ENCODE results near the gene GARRE1. TPM values are rescaled to one million over a fixed set of nuclear protein-coding genes. Genes with fewer than 3 reads are reported as not detected.
A peak's percentile ranks its signal among the peaks of the same experiment; 100 is the strongest.

GARRE1 gene
- total and polyA plus RNA-seq, 2 donors (not counting 3 experiments of a cell fraction or from before 2014, with no cell fraction given) = 39.2 to 46.8 TPM

DNA sequence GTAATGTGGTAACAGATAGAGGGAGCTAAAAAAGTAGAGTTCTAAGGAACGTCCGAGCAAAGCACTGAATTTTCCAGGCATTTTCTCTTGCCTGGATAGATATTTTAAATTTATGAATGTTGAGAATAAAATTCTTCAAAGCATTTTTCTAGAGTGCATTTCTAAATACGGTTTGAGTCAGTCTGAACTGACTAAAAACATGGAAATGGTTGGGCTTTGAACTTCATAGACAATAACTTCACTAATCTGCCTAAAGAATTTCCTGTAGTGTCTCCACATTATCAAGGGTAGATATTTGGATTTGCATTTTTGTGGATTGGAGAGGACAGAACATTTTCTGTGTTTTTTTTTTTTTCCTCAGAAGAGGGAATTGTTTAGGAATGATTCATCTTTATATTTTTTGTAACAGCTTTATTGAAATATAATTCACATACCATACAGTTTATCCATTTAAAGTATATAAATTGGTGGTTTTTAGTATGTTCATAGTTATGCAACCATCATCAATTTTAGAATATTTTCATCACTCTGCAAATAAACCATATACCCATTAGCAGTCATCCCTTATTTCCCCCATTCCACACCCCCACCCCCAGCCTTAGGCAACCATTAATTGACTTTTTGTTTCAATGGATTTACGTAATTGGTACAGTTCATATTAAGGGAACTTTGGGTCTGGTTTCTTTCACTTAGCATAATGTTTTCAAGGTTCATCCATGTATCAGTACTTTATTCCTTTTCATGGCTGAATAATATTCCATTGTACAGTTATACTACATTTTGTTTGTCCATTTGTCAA, 20.7 kb downstream of the GARRE1 start:
- Histone ChIP-seq H3K36me3 (ENCODE audit: control insufficient read depth in 2 of 2, extremely low read depth in 1 of 2, insufficient read depth in 2 of 2, low read length in 2 of 2) (peaks cover 2% of the 10 kb centered on the region in 2 experiments), H3K4me2 (ENCODE audit: insufficient read depth, low read length) (peak overlapping the region; percentile 74), H3K9me3 (replicated peaks; ENCODE audit: control insufficient read depth, insufficient read depth, low read length) (no peaks in the 10 kb centered on the region), H3K4me3 (replicated peaks in 1 of 3; ENCODE audit: insufficient read depth in 1 of 3, low read depth in 1 of 3, low read length in 3 of 3) (no peak overlapping the region), H4K20me1 (replicated peaks; ENCODE audit: control insufficient read depth, extremely low read depth, insufficient read depth, low read length) (no peaks in the 10 kb centered on the region), H3K9ac (replicated peaks; ENCODE audit: extremely low read depth, insufficient read depth, low read length) (peak overlapping the region; percentile 44), H3K9me1 (replicated peaks; ENCODE audit: control insufficient read depth, extremely low read depth, insufficient read depth, low read length) (no peaks in the 10 kb centered on the region), H3K27ac (ENCODE audit: insufficient read depth, low read depth, low read length) (peak overlapping the region; percentile 93), H3K27me3 (ENCODE audit: control insufficient read depth in 2 of 2, insufficient read depth in 2 of 2, low read length in 2 of 2) (no peaks in the 10 kb centered on the region), H2AFZ (ENCODE audit: low read depth, low read length) (no peak overlapping the region), H3K4me1 (ENCODE audit: control insufficient read depth, extremely low read depth, insufficient read depth, low read length) (peaks cover 67% of the 10 kb centered on the region), H3K79me2 (ENCODE audit: control insufficient read depth, insufficient read depth, low read length) (peaks cover 83% of the 10 kb centered on the region)
- ChIA-PET POLR2A (interaction anchor here (0.7 kb wide), 1 partner anchor 38 kb away, joined by 3 read pairs; no protein-coding TSS in a partner anchor), CTCF (interaction anchor here (0.6 to 1.1 kb wide), 6 partner anchors 15 to 57 kb away, joined by 3 to 4 read pairs (median 3); no protein-coding TSS in a partner anchor)
- dilution Hi-C loops (cut with MboI; ENCODE audit: extremely low pct_ligation_motif_present, low sequenced_read_pairs) (no loop called here), intact Hi-C loops (cut with micrococcal nuclease) (no loop called here)
- no TSS peak for BruUV-seq (replicated peaks)
- TF ChIP-seq MYC (IDR thresholded peaks at IDR 0.05; ENCODE audit: low read depth, low read length) (no peak), JUN (IDR thresholded peaks at IDR 0.05; ENCODE audit: borderline replicate concordance, insufficient read depth, insufficient read length, low read depth) (peak; percentile 54), FOS (IDR thresholded peaks at IDR 0.05; ENCODE audit: borderline replicate concordance, insufficient read depth, low read length) (peak; percentile 74), GATA2 (IDR thresholded peaks at IDR 0.05; ENCODE audit: insufficient read depth, insufficient read length, low read depth, low read length) (no peak)
- TF ChIP-seq, protein P1, sequence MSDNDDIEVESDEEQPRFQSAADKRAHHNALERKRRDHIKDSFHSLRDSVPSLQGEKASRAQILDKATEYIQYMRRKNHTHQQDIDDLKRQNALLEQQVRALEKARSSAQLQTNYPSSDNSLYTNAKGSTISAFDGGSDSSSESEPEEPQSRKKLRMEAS (IDR thresholded peaks at IDR 0.05; ENCODE audit: insufficient read depth, insufficient read length) = no peak
- DNase-seq (ENCODE audit: low read depth, low spot score) (peak; percentile 69), FAIRE-seq (peak; percentile 72)

DNA sequence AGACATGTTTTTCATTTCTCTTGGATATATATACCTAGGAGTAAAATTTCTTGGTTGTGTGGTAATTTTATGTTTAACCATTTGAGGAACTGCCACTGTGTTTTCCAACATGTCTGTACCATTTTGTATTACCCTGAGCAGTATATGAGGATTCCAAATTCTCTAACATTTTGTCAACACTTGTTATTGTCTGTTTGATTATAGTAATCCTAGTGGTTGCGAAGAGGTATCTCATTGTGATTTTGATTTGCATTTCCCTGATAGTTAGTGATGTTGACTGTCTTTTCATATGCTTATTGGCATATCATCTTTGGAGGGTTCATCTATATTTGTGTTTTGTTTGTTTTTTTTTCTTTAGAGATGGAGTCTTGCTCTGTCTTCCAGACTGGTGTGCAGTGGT, 21.4 kb downstream of the GARRE1 start:
- H3K79me2 ChIP-seq (ENCODE audit: control insufficient read depth, insufficient read depth, low read length) = peaks cover 85% of the 10 kb centered on the region
- dilution Hi-C loops (cut with MboI; ENCODE audit: extremely low pct_ligation_motif_present, low sequenced_read_pairs) = no loop called here
- H4K20me1 ChIP-seq (replicated peaks; ENCODE audit: control insufficient read depth, extremely low read depth, insufficient read depth, low read length) = no peaks in the 10 kb centered on the region
- no peaks in the 10 kb centered on the region for H3K9me1 ChIP-seq (replicated peaks; ENCODE audit: control insufficient read depth, extremely low read depth, insufficient read depth, low read length)
- peak overlapping the region; percentile 93 for H3K27ac ChIP-seq (ENCODE audit: insufficient read depth, low read depth, low read length)
- CTCF ChIA-PET = no interaction called here
- no peak for FAIRE-seq
- peaks cover 2% of the 10 kb centered on the region in 2 experiments for H3K36me3 ChIP-seq (ENCODE audit: control insufficient read depth in 2 of 2, extremely low read depth in 1 of 2, insufficient read depth in 2 of 2, low read length in 2 of 2)
- H3K4me1 ChIP-seq (ENCODE audit: control insufficient read depth, extremely low read depth, insufficient read depth, low read length) = peaks cover 62% of the 10 kb centered on the region
- H3K27me3 ChIP-seq (ENCODE audit: control insufficient read depth in 2 of 2, insufficient read depth in 2 of 2, low read length in 2 of 2) = no peaks in the 10 kb centered on the region
- no peak overlapping the region for H3K4me2 ChIP-seq (ENCODE audit: insufficient read depth, low read length)
- H2AFZ ChIP-seq (ENCODE audit: low read depth, low read length) = no peak overlapping the region
- TF ChIP-seq GATA2 (IDR thresholded peaks at IDR 0.05; ENCODE audit: insufficient read depth, insufficient read length, low read depth, low read length) = no peak
- TF ChIP-seq EZH2 (IDR thresholded peaks at IDR 0.05; ENCODE audit: borderline replicate concordance, low read depth, low read length, severe bottlenecking) = no peak
- no peak for TF ChIP-seq JUN (IDR thresholded peaks at IDR 0.05; ENCODE audit: borderline replicate concordance, insufficient read depth, insufficient read length, low read depth)
- no peak for TF ChIP-seq POLR2A (IDR thresholded peaks at IDR 0.05; ENCODE audit: low read depth, low read length)
- no peak for TF ChIP-seq FOS (IDR thresholded peaks at IDR 0.05; ENCODE audit: borderline replicate concordance, insufficient read depth, low read length)
- no peak for TF ChIP-seq POLR2AphosphoS5 (IDR thresholded peaks at IDR 0.05; ENCODE audit: insufficient read depth, low read depth, low read length)
- TF ChIP-seq MYC (IDR thresholded peaks at IDR 0.05; ENCODE audit: low read depth, low read length) = no peak
- TF ChIP-seq, protein P1 (IDR thresholded peaks at IDR 0.05; ENCODE audit: insufficient read depth, insufficient read length) = no peak
- TF ChIP-seq, protein P2, sequence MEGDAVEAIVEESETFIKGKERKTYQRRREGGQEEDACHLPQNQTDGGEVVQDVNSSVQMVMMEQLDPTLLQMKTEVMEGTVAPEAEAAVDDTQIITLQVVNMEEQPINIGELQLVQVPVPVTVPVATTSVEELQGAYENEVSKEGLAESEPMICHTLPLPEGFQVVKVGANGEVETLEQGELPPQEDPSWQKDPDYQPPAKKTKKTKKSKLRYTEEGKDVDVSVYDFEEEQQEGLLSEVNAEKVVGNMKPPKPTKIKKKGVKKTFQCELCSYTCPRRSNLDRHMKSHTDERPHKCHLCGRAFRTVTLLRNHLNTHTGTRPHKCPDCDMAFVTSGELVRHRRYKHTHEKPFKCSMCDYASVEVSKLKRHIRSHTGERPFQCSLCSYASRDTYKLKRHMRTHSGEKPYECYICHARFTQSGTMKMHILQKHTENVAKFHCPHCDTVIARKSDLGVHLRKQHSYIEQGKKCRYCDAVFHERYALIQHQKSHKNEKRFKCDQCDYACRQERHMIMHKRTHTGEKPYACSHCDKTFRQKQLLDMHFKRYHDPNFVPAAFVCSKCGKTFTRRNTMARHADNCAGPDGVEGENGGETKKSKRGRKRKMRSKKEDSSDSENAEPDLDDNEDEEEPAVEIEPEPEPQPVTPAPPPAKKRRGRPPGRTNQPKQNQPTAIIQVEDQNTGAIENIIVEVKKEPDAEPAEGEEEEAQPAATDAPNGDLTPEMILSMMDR (IDR thresholded peaks at IDR 0.05; ENCODE audit: extremely low read depth in 1 of 2, insufficient read depth in 1 of 2, low read depth in 1 of 2, low read length in 2 of 2) = no peak
- no peaks in the 10 kb centered on the region for H3K9me3 ChIP-seq (replicated peaks; ENCODE audit: control insufficient read depth, insufficient read depth, low read length)
- POLR2A ChIA-PET = no interaction called here
- DNase-seq (ENCODE audit: low read depth, low spot score) = no peak
- BruUV-seq (replicated peaks) = no TSS peak
- no peak overlapping the region for H3K4me3 ChIP-seq (replicated peaks in 1 of 3; ENCODE audit: insufficient read depth in 1 of 3, low read depth in 1 of 3, low read length in 3 of 3)
- intact Hi-C loops (cut with micrococcal nuclease) = no loop called here
- no peak overlapping the region for H3K9ac ChIP-seq (replicated peaks; ENCODE audit: extremely low read depth, insufficient read depth, low read length)
